ENCODE data around the gene FNDC11.

GRCh38 chr20:63531686-63532448 is 22.1 kb upstream of the FNDC11 start:
- TF ChIP-seq CTCF (IDR thresholded peaks at IDR 0.05) (no peak), ZFX (IDR thresholded peaks at IDR 0.05; ENCODE audit: borderline replicate concordance) (no peak)
